Measurements from ENCODE around the gene EIF4E2. TPM values are rescaled to one million over a fixed set of nuclear protein-coding genes. Genes with fewer than 3 reads are reported as not detected.

Gene EIF4E2
- total and polyA plus RNA-seq, 3 donors from 2014 or later = 56.3 to 93.5 (median 67.5) TPM

- intact Hi-C loops (cut with DNase I; ENCODE audit: low total_unique reads) = no loop called here
- Histone ChIP-seq H3K4me1 (no peaks in the 10 kb centered on the region), H3K36me3 (ENCODE audit: low read depth, missing control alignments) (no peaks in the 10 kb centered on the region), H3K27me3 (no peaks in the 10 kb centered on the region), H3K4me3 (no peak overlapping the region), H3K27ac (no peak overlapping the region), H3K9me3 (no peaks in the 10 kb centered on the region)
- 87 to 92% methylated on average over 4 of the region's 4 CpGs for WGBS, 2 donors
- DNase-seq = no peak
- TF ChIP-seq CTCF (IDR thresholded peaks at IDR 0.05) (no peak), POLR2A (IDR thresholded peaks at IDR 0.05) (no peak)
Observed at GRCh38 chr2:232537499-232537898, 13.0 kb upstream of the EIF4E2 start.

- no peak for DNase-seq
- H3K27me3 ChIP-seq = no peaks in the 10 kb centered on the region
- no peak overlapping the region for H3K4me3 ChIP-seq
- intact Hi-C loops (cut with DNase I; ENCODE audit: low total_unique reads) = no loop called here
- 40 to 44% methylated on average over 3 to 4 of the region's 4 CpGs for WGBS, 2 donors
- no peaks in the 10 kb centered on the region for H3K9me3 ChIP-seq
- H3K36me3 ChIP-seq (ENCODE audit: low read depth, missing control alignments) = no peaks in the 10 kb centered on the region
- no peak for TF ChIP-seq CTCF (IDR thresholded peaks at IDR 0.05)
- TF ChIP-seq POLR2A (IDR thresholded peaks at IDR 0.05) = no peak
- H3K4me1 ChIP-seq = no peaks in the 10 kb centered on the region
- H3K27ac ChIP-seq = no peak overlapping the region
Observed at GRCh38 chr2:232538671-232539070, 11.8 kb upstream of the EIF4E2 start.

DNA sequence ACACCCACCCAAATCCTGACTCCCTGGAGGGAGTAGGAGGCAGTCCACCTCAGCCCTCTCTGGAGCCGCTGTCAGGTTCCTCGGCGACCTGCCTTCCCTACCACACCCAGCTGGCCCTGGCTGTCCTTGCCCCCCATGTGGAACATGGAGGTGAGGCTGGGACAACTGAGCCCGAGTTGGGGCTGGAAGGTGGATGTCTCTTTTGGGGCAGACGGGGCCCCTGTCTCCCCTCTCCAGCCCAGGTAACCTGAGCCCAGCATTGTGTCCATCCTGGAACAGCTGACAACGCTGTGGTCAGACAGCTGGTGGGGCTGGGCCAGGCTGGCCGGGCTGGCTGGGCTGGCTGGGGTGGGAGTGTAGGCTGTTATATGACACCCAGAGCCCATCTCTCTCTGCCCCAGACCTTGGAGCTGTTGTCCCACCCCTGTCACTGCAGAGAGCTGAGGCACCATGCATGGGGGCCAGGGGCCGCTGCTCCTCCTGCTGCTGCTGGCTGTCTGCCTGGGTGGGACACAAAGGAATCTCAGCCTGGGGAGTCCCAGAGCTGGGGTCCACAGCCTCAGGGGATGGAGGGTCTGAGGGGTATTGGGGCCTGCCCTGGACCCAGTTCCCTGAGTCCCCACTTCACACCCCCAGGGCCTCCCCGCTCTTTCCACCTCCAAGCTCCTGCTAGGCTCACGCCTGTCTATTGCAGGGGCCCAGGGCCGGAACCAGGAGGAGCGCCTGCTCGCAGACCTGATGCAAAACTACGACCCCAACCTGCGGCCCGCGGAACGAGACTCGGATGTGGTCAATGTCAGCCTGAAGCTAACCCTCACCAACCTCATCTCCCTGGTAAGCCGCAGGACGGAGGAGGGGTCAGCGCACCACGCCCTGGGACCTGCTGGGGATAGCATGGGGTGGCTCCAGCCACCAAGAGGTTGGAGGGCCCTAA, 10.9 kb upstream of the EIF4E2 start, which contains the start of gene CHRNG:
Gene CHRNG (plus strand): TSS at position 395 of the 934 bp plus-strand sequence. CDS start 56 bp downstream, at position 451.
- Histone ChIP-seq H3K27ac (no peak within 1 kb of the TSS), H3K9me3 (no peaks in the 10 kb centered on the region), H3K36me3 (ENCODE audit: low read depth, missing control alignments) (no peaks in the 10 kb centered on the region), H3K4me1 (no peaks in the 10 kb centered on the region), H3K4me3 (no peak within 1 kb of the TSS), H3K27me3 (no peaks in the 10 kb centered on the region)
- no peak for TF ChIP-seq CTCF (IDR thresholded peaks at IDR 0.05)
- TF ChIP-seq POLR2A (IDR thresholded peaks at IDR 0.05) = no peak
- WGBS, 2 donors = 46 to 48% methylated on average over 7 to 23 of the region's 23 CpGs
- intact Hi-C loops (cut with DNase I; ENCODE audit: low total_unique reads) = no loop called here
- no peak for DNase-seq

DNA sequence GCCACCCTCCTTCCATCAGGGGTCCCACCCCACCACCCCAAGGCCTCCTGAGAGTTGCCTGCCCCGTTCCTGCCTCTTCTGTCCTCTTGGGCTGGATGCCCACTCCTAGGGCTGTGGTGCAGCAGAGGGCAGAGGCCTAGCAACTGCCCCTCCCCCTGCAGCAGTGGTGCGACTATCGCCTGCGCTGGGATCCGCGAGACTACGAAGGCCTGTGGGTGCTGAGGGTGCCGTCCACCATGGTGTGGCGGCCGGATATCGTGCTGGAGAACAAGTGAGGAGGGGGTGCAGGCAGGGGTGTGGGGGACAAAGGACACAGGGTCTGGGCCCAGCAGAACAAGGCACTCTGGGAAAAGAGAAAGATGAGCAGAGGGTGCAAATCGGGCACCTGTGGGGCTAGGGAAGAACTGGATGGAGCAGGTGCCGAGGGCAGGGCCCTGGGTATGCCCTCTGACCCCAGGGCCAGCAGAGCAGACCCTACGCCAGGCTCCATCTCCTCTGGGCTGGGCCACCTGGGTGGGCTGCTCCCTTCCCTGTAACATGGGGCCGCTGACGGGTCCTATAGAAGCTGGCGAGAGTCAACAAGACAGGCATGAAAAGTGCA, 9.9 kb upstream of the EIF4E2 start:
- DNase-seq = no peak
- 86 to 87% methylated on average over 13 to 17 of the region's 17 CpGs for WGBS, 2 donors
- intact Hi-C loops (cut with DNase I; ENCODE audit: low total_unique reads) = no loop called here
- Histone ChIP-seq H3K27me3 (no peaks in the 10 kb centered on the region), H3K27ac (no peak overlapping the region), H3K9me3 (no peaks in the 10 kb centered on the region), H3K36me3 (ENCODE audit: low read depth, missing control alignments) (no peaks in the 10 kb centered on the region), H3K4me1 (no peaks in the 10 kb centered on the region), H3K4me3 (no peak overlapping the region)
- TF ChIP-seq CTCF (IDR thresholded peaks at IDR 0.05) (no peak), POLR2A (IDR thresholded peaks at IDR 0.05) (no peak)
